ENCODE results near the gene SLC6A7.

SLC6A7 gene

GRCh38 chr5:150219142-150219541 is 29.3 kb downstream of the SLC6A7 start:
- no peak for ATAC-seq (ENCODE audit: low read depth)
- no peak for TF ChIP-seq CTCF (IDR thresholded peaks at IDR 0.05; ENCODE audit: poor library complexity, severe bottlenecking)

GRCh38 chr5:150219861-150220260 is 30.0 kb downstream of the SLC6A7 start:
- TF ChIP-seq CTCF (IDR thresholded peaks at IDR 0.05; ENCODE audit: poor library complexity, severe bottlenecking) = no peak
- H3K4me3 ChIP-seq (ENCODE audit: severe bottlenecking) = no peak overlapping the region
- H3K36me3 ChIP-seq (ENCODE audit: low read depth) = no peaks in the 10 kb centered on the region
- H3K27ac ChIP-seq (ENCODE audit: poor library complexity, severe bottlenecking) = no peak overlapping the region
- ATAC-seq (ENCODE audit: low read depth) (no peak), DNase-seq (ENCODE audit: low spot score) (no peak)
- H3K4me1 ChIP-seq (ENCODE audit: insufficient read depth, poor library complexity, severe bottlenecking) = no peaks in the 10 kb centered on the region
- no peaks in the 10 kb centered on the region for H3K27me3 ChIP-seq (ENCODE audit: insufficient read depth, poor library complexity, severe bottlenecking)
- H3K9me3 ChIP-seq (ENCODE audit: severe bottlenecking) = no peaks in the 10 kb centered on the region

More at GRCh38 chr5:150219142-150219541, 29.3 kb downstream of the SLC6A7 start:
- no peaks in the 10 kb centered on the region for H3K4me1 ChIP-seq (ENCODE audit: insufficient read depth, poor library complexity, severe bottlenecking)
- H3K36me3 ChIP-seq (ENCODE audit: low read depth) = no peaks in the 10 kb centered on the region
- no peak overlapping the region for H3K27ac ChIP-seq (ENCODE audit: poor library complexity, severe bottlenecking)
- no peaks in the 10 kb centered on the region for H3K27me3 ChIP-seq (ENCODE audit: insufficient read depth, poor library complexity, severe bottlenecking)
- H3K9me3 ChIP-seq (ENCODE audit: severe bottlenecking) = no peaks in the 10 kb centered on the region
- no peak for DNase-seq (ENCODE audit: low spot score)
- no peak overlapping the region for H3K4me3 ChIP-seq (ENCODE audit: severe bottlenecking)

- Histone ChIP-seq H3K4me1 (ENCODE audit: insufficient read depth, poor library complexity, severe bottlenecking) (no peaks in the 10 kb centered on the region), H3K4me3 (ENCODE audit: severe bottlenecking) (no peak overlapping the region), H3K27me3 (ENCODE audit: insufficient read depth, poor library complexity, severe bottlenecking) (no peaks in the 10 kb centered on the region), H3K36me3 (ENCODE audit: low read depth) (no peaks in the 10 kb centered on the region), H3K27ac (ENCODE audit: poor library complexity, severe bottlenecking) (no peak overlapping the region), H3K9me3 (ENCODE audit: severe bottlenecking) (no peaks in the 10 kb centered on the region)
- ATAC-seq (ENCODE audit: low read depth) = no peak
- DNase-seq (ENCODE audit: low spot score) = no peak
- no peak for TF ChIP-seq CTCF (IDR thresholded peaks at IDR 0.05; ENCODE audit: poor library complexity, severe bottlenecking)
These were observed 31.6 kb downstream of the SLC6A7 start for GRCh38 chr5:150221471-150221870.

DNA sequence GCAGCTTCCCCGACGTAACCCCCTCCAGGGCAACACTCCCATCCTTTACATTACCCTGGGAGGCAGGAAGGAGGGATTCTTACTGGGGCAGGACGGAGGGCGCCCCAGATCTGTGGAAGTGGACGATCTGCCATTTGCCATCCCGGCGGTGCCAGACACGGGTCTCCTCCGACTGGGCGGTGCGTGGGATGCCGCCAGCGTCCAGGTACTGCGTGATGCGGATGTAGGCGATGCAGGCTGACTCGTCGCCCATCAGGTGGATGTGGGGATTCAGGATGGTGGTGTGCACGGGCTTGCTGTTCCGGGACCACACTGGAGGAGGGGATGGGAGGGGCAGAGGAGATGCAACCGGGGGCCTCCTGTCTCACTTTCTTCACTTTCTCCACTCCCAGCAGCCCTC is 33.0 kb downstream of the SLC6A7 start:
- no peak for ATAC-seq (ENCODE audit: low read depth)
- Histone ChIP-seq H3K27me3 (ENCODE audit: insufficient read depth, poor library complexity, severe bottlenecking) (no peaks in the 10 kb centered on the region), H3K36me3 (ENCODE audit: low read depth) (no peaks in the 10 kb centered on the region), H3K9me3 (ENCODE audit: severe bottlenecking) (no peaks in the 10 kb centered on the region), H3K4me3 (ENCODE audit: severe bottlenecking) (no peak overlapping the region), H3K27ac (ENCODE audit: poor library complexity, severe bottlenecking) (no peak overlapping the region), H3K4me1 (ENCODE audit: insufficient read depth, poor library complexity, severe bottlenecking) (no peaks in the 10 kb centered on the region)
- DNase-seq (ENCODE audit: low spot score) = no peak
- TF ChIP-seq CTCF (IDR thresholded peaks at IDR 0.05; ENCODE audit: poor library complexity, severe bottlenecking) = no peak

- H3K4me1 ChIP-seq (ENCODE audit: insufficient read depth, poor library complexity, severe bottlenecking) = no peaks in the 10 kb centered on the region
- H3K27me3 ChIP-seq (ENCODE audit: insufficient read depth, poor library complexity, severe bottlenecking) = no peaks in the 10 kb centered on the region
- no peak overlapping the region for H3K27ac ChIP-seq (ENCODE audit: poor library complexity, severe bottlenecking)
- no peak for TF ChIP-seq CTCF (IDR thresholded peaks at IDR 0.05; ENCODE audit: poor library complexity, severe bottlenecking)
- no peaks in the 10 kb centered on the region for H3K9me3 ChIP-seq (ENCODE audit: severe bottlenecking)
- DNase-seq (ENCODE audit: low spot score) (no peak), ATAC-seq (ENCODE audit: low read depth) (no peak)
- no peaks in the 10 kb centered on the region for H3K36me3 ChIP-seq (ENCODE audit: low read depth)
- H3K4me3 ChIP-seq (ENCODE audit: severe bottlenecking) = no peak overlapping the region
These were observed 33.6 kb downstream of the SLC6A7 start for GRCh38 chr5:150223474-150223873.

Measured in RWPE2 (cell line).